ENCODE measurements around the gene ZNF746.

ZNF746 gene

GRCh38 chr7:149433124-149433523 is 64.5 kb downstream of the ZNF746 start:
- TF ChIP-seq ZFX (IDR thresholded peaks at IDR 0.05) (no peak), CTCF (conservative IDR thresholded peaks at IDR 0.05) (no peak)
- no peak overlapping the region for H3K27ac ChIP-seq

- H3K27ac ChIP-seq = no peak overlapping the region
- no peak for TF ChIP-seq CTCF (conservative IDR thresholded peaks at IDR 0.05)
- no peak for TF ChIP-seq ZFX (IDR thresholded peaks at IDR 0.05)
Measured at GRCh38 chr7:149432121-149432691, 65.4 kb downstream of the ZNF746 start.

- H3K27ac ChIP-seq = no peak overlapping the region
- TF ChIP-seq CTCF (conservative IDR thresholded peaks at IDR 0.05) (no peak), ZFX (IDR thresholded peaks at IDR 0.05) (no peak)
Measured at GRCh38 chr7:149431486-149432120, 66.0 kb downstream of the ZNF746 start.

- no peak overlapping the region for H3K27ac ChIP-seq
- no peak for TF ChIP-seq CTCF (conservative IDR thresholded peaks at IDR 0.05)
- TF ChIP-seq ZFX (IDR thresholded peaks at IDR 0.05) = no peak
Measured at GRCh38 chr7:149430192-149430591, 67.4 kb downstream of the ZNF746 start.

GRCh38 chr7:149427893-149428292 is 69.7 kb downstream of the ZNF746 start:
- H3K27ac ChIP-seq = no peak overlapping the region
- TF ChIP-seq CTCF (conservative IDR thresholded peaks at IDR 0.05) (no peak), ZFX (IDR thresholded peaks at IDR 0.05) (no peak)

- TF ChIP-seq ZFX (IDR thresholded peaks at IDR 0.05) = no peak
- no peak for TF ChIP-seq CTCF (conservative IDR thresholded peaks at IDR 0.05)
- no peak overlapping the region for H3K27ac ChIP-seq
Measured at GRCh38 chr7:149427096-149427680, 70.4 kb downstream of the ZNF746 start.

GRCh38 chr7:149423449-149424110 is 74.0 kb downstream of the ZNF746 start:
- TF ChIP-seq CTCF (conservative IDR thresholded peaks at IDR 0.05) (no peak), ZFX (IDR thresholded peaks at IDR 0.05) (no peak)
- H3K27ac ChIP-seq = no peak overlapping the region
